Renal pelvis (tissue), 12 donors: ENCODE measurements around the gene TLR7. TPM values are rescaled to one million over a fixed set of nuclear protein-coding genes. Genes with fewer than 3 reads are reported as not detected.

ENCODE experiments used
- DNase-seq: peaks from one replicate; pipeline ENCODE4 v3.0.0-alpha.2; 2013
- long read RNA-seq, 16 experiments: transcript quantifications; one replicate each; lab custom pipeline, GENCODE V29; 2026
- polyA plus RNA-seq, 3 donors: library from polyadenylated mRNA; unstranded; fragments of 120-200 nt; gene quantifications; one replicate each; pipeline ENCODE4 v1.2.1, GENCODE V29; 2013; ENCODE audit not compliant: insufficient read length in 3 of 3

Gene TLR7
- under 1 TPM; 0.44 to 0.68 (median 0.58) TPM for polyA plus RNA-seq
- long read RNA-seq, donor 1, result 0 reads
- long read RNA-seq, donor 2, result 0 reads
- long read RNA-seq, donor 3, result 0 reads
- long read RNA-seq, donor 4, result 0 reads
- long read RNA-seq, donor 5, result 0 reads
- long read RNA-seq, donor 6, result 0 reads
- long read RNA-seq, donor 7, result 0 reads
- long read RNA-seq, donor 8, full-length matches to known transcripts, result 1 of 1 reads
- long read RNA-seq, donor 8, partial matches to known transcripts, result 0 of 1 reads
- long read RNA-seq, donor 8, other reads (novel, unspliced or antisense), result 0 of 1 reads
- long read RNA-seq, donor 9, result 0 reads
- long read RNA-seq, donor 10, result 0 reads
- long read RNA-seq, donor 11, full-length matches to known transcripts, result 1 of 1 reads
- long read RNA-seq, donor 11, partial matches to known transcripts, result 0 of 1 reads
- long read RNA-seq, donor 11, other reads (novel, unspliced or antisense), result 0 of 1 reads
- long read RNA-seq, donor 12, result 0 reads
- long read RNA-seq, donor 13, result 0 reads
- long read RNA-seq, donor 14, result 0 reads
- long read RNA-seq, donor 15, result 0 reads
- long read RNA-seq, donor 16, result 0 reads

- no peak for DNase-seq
These were observed at the start of gene TLR7 for GRCh38 chrX:12866451-12867377. Gene TLR7 (plus strand): TSS chrX:12867072. CDS start chrX:12867579, 507 bp downstream.

GRCh38 chrX:12817528-12817927 is 49.3 kb upstream of the TLR7 start:
- DNase-seq, result no peak

- DNase-seq, result no peak
These were observed 47.6 kb upstream of the TLR7 start for GRCh38 chrX:12819222-12819621.

- DNase-seq, result no peak
These were observed 46.1 kb upstream of the TLR7 start for GRCh38 chrX:12820737-12821136.

- no peak for DNase-seq
These were observed 41.9 kb upstream of the TLR7 start for GRCh38 chrX:12824944-12825343.

GRCh38 chrX:12825801-12826200 is 41.1 kb upstream of the TLR7 start:
- DNase-seq, result no peak

GRCh38 chrX:12843061-12843667 is 23.7 kb upstream of the TLR7 start:
- DNase-seq, result no peak

- no peak for DNase-seq
These were observed 23.1 kb upstream of the TLR7 start for GRCh38 chrX:12843668-12844279.

- no peak for DNase-seq
These were observed 22.6 kb upstream of the TLR7 start for GRCh38 chrX:12844319-12844718.

GRCh38 chrX:12865359-12865758 is 1.5 kb upstream of the TLR7 start:
- DNase-seq, result no peak

GRCh38 chrX:12867685-12868084 is 813 bp downstream of the TLR7 start:
- DNase-seq, result no peak

- DNase-seq, result no peak
These were observed 1.9 kb downstream of the TLR7 start for GRCh38 chrX:12868747-12869146.

GRCh38 chrX:12871257-12871656 is 4.4 kb downstream of the TLR7 start:
- DNase-seq, result no peak

GRCh38 chrX:12872741-12873140 is 5.9 kb downstream of the TLR7 start:
- no peak for DNase-seq

GRCh38 chrX:12874581-12874980 is 7.7 kb downstream of the TLR7 start:
- no peak for DNase-seq

GRCh38 chrX:12877386-12877785 is 10.5 kb downstream of the TLR7 start:
- DNase-seq, result no peak

- no peak for DNase-seq
These were observed 11.7 kb downstream of the TLR7 start for GRCh38 chrX:12878536-12878935.

GRCh38 chrX:12881914-12882313 is 15.0 kb downstream of the TLR7 start:
- DNase-seq, result no peak

- DNase-seq, result no peak
These were observed 18.6 kb downstream of the TLR7 start for GRCh38 chrX:12885508-12885907.

- DNase-seq, result no peak
These were observed 19.7 kb downstream of the TLR7 start for GRCh38 chrX:12886545-12886944.

- DNase-seq, result no peak
These were observed 20.3 kb downstream of the TLR7 start for GRCh38 chrX:12887141-12887540.

- DNase-seq, result no peak
These were observed 20.9 kb downstream of the TLR7 start for GRCh38 chrX:12887767-12888166.
